GM13976 (cell line): Measurements from ENCODE around the gene C5orf22.
"Not testable (repeated sequence)": the region's sequence is repeated elsewhere in the genome, so short reads cannot be mapped to it uniquely, and the experiment has no call there.

ENCODE experiments used
- DNase-seq: peaks from one replicate; pipeline ENCODE4 v3.0.0; 2012; ENCODE audit warnings: low spot score
- CTCF ChIP-seq: IDR thresholded peaks from 2 replicates; pipeline ENCODE4 v1.5.1; 2012; ENCODE audit warnings: borderline replicate concordance, mild to moderate bottlenecking; ENCODE audit not compliant: insufficient read depth; ENCODE audit errors: extremely low read depth, missing control alignments, control extremely low read depth
- in situ Hi-C: fragments of 300-500 bp; cut with MboI; formaldehyde crosslinking; loops from one replicate; pipeline ENCODE4 v1.12.0; 2022; ENCODE audit warnings: low sequenced_read_pairs, mixed read lengths, inconsistent platforms; ENCODE audit not compliant: unreplicated experiment

The C5orf22 gene

GRCh38 chr5:31598640-31599611 is 66.8 kb downstream of the C5orf22 start:
- DNase-seq: no peak
- no peak for TF ChIP-seq CTCF
- in situ Hi-C loops: no loop called here

GRCh38 chr5:31602305-31602704 is 70.2 kb downstream of the C5orf22 start:
- in situ Hi-C loops, DNase-seq: not testable (repeated sequence)

- in situ Hi-C loops: no loop called here
- TF ChIP-seq CTCF: no peak
- no peak for DNase-seq
Measured at GRCh38 chr5:31604240-31604639, 72.1 kb downstream of the C5orf22 start.

GRCh38 chr5:31604644-31605043 is 72.5 kb downstream of the C5orf22 start:
- in situ Hi-C loops: no loop called here
- TF ChIP-seq CTCF: no peak
- no peak for DNase-seq
